ENCODE data around the gene BYSL.

GRCh38 chr6:41927253-41927652 is 6.0 kb downstream of the BYSL start:
- TF ChIP-seq CTCF (IDR thresholded peaks at IDR 0.05) = no peak
- TF ChIP-seq POLR2A (IDR thresholded peaks at IDR 0.05) = no peak
